Left colon (tissue), 2 donors: ENCODE results near the gene UNKL. TPM values are rescaled to one million over a fixed set of nuclear protein-coding genes. Genes with fewer than 3 reads are reported as not detected.
A peak's percentile ranks its signal among the peaks of the same experiment; 100 is the strongest.

ENCODE experiments used
- ATAC-seq: fragments of 200-7000 bp; cut with Tn5 transposase; one replicate; pipeline ENCODE4 v1.9.1; 2020; ENCODE audit warnings: mild to moderate bottlenecking, moderate library complexity
- DNase-seq, 2 donors: peaks; one replicate each; pipeline ENCODE4 v3.0.0-alpha.2; 2020
- intact Hi-C, 2 donors: fragments of 100-400 bp; cut with DNase I in 1 of 2; cut with micrococcal nuclease in 1 of 2; formaldehyde crosslinking; loops; one replicate each; pipeline versions ENCODE4 v1.11.2 to v1.14.0; 2022; cut with DNase I, micrococcal nuclease
- total RNA-seq, 2 donors: library from RNA; stranded (reverse); fragmentation: NEBNext Ultra II Directional; extraction: Animal tissue kit (Norgen Biotek cat#: 25700); gene quantifications; one replicate each; pipeline ENCODE4 v1.2.1, GENCODE V29; 2021
- donor health status: DM: no; HTN: no; CAD: no.
- donor health status: DM: yes; HTN: yes; CAD: no.

The UNKL gene
- total RNA-seq, 2 donors from 2014 or later: 14.7 to 15.0 TPM

DNA sequence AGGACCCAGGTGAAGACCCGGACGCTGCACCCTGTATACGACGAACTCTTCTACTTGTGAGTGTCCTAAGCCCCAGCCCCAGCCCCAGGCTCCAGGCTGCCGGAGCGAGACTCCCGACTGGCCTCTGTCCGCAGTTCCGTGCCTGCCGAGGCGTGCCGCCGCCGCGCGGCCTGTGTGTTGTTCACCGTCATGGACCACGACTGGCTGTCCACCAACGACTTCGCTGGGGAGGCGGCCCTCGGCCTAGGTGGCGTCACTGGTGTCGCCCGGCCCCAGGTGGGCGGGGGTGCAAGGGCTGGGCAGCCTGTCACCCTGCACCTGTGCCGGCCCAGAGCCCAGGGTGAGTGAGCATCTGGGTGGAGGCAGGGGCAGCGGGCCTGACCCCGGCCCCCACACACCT is 66.5 kb downstream of the UNKL start:
- peak in 1 of 2 donors; percentile 7 for DNase-seq
- intact Hi-C loops: no loop called here
- ATAC-seq: no peak

DNA sequence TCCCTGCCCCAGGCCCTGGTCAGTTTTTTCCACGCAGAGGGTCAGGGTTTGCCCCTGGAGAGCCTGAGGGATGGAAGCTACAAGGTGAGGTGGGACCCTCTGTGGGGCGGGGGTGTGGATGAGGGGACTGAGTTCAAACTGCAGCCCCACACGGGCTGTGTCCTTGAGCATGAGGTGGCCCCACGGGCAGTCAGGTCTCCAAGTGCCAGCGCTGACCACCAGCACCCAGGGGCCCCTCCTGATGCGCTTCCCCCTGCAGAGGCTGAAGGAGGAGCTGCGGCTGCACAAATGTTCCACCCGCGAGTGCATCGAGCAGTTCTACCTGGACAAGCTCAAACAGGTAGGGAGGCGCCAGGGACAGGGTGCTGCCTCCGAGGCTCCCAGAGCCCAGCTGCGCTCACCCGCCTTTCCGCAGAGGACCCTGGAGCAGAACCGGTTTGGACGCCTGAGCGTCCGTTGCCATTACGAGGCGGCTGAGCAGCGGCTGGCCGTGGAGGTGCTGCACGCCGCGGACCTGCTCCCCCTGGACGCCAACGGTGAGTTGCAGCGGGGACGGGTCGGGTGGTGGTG is 67.1 kb downstream of the UNKL start:
- no peak for DNase-seq
- intact Hi-C loops: no loop called here
- ATAC-seq: no peak

DNA sequence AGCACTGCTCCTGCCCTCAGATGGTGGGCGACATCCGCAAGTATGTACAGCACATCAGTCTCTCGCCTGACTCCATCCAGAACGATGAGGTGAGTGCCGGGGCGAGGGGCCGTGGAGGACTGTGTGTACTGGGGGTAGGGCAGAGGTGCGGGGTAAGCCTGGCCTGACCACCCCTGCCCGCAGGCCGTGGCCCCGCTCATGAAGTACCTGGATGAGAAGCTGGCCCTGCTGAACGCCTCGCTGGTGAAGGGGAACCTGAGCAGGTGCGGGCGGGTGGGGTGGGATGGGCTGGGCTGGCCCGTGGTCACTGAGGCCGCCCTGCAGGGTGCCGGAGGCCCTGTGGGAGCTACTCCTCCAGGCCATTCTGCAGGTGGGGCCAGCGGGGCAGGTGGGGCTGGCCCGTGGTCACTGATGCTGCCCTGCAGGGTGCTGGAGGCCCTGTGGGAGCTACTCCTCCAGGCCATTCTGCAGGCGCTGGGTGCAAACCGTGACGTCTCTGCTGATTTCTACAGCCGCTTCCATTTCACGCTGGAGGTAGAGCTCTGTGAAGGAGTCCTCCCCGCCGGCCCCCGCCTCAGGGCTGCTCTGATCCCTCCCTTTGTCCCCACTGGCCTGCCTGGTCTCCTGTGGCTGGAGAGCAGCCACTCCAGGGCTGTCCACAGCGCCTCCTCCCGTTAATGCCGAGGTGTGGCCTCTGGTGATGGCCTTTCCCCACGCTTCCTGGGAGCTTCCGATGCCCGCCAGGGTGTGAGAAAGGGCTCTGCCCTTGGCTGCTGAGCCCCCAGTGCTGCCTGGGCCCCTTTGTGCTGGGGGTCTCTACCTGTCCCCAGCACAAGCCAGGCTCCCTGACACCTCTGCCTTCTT is 67.8 kb downstream of the UNKL start:
- ATAC-seq: no peak
- DNase-seq: peak in 1 of 2 donors; percentile 27
- intact Hi-C loops: no loop called here

DNA sequence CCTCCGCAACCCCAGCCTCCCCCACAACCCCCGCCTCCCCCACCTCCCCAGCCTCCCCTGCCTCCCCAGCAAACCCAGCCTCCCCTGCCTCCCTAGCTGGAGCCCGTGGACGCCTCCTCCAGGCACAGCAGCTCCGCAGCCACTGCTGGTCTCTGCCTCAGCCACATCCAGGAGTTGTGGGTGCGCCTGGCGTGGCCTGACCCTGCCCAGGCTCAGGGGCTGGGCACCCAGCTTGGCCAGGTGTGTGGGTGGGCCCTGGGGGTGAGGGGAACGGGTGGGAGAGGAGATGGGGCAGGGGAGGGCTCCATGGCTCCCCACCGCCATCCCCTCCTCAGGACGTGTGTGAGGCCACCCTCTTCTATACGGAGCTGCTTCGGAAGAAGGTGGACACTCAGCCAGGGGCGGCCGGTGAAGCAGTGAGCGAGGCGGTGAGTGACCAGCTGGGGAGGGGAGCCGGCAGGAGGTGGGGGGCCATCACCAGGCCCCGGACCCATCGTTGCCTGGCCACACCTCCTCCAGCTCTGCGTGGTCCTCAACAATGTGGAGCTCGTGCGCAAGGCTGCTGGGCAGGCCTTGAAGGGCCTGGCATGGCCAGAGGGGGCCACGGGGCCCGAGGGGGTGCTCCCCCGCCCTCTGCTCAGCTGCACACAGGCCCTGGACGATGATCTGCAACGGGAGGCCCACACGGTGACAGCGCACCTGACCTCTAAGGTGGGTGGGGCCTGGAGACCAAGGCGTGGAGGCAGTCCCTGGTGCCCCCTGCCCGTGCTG is 68.7 kb downstream of the UNKL start:
- ATAC-seq (no peak), DNase-seq (peak in 1 of 2 donors; percentile 4)
- intact Hi-C loops: no loop called here

DNA sequence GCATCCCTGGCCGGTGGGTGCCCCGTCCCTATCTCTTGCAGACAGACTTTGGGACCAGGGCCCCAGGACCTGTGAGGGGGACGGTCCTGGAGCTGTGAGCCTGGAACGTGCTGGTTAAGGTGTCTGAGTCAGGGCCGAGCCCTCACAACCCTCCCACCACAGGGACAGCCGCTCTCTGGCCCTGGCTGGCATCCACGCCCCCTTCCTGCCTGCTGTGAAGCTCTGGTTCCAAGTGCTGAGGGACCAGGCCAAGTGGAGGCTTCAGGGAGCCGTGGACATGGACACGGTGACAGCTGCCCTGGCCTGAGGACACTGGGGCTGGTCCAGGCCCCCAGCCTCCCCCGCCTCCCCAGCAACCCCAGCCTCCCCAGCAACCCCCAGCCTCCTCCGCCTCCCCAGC is 69.4 kb downstream of the UNKL start:
- DNase-seq (no peak), ATAC-seq (no peak)
- intact Hi-C loops: no loop called here

DNA sequence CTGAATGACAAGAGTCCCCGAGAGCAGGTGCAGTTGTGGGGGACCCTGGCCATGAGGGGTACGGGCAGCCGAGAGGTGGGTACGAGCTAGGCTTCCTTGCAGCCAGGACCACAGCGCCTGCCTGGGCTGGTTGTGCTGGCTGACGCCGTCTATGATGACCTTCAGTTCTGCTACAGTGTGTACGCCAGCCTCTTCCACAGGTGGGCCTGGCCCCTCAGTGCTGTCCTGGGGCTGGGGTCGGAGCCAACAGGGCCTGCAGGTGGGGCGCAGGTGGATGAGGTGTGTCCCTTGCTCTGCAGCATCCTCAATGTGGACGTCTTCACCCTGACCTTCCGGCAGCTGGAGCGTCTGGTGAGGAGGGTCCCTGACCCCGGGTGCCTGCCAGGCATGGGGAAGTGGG is 70.0 kb downstream of the UNKL start:
- ATAC-seq (no peak), DNase-seq (no peak)
- intact Hi-C loops: no loop called here

DNA sequence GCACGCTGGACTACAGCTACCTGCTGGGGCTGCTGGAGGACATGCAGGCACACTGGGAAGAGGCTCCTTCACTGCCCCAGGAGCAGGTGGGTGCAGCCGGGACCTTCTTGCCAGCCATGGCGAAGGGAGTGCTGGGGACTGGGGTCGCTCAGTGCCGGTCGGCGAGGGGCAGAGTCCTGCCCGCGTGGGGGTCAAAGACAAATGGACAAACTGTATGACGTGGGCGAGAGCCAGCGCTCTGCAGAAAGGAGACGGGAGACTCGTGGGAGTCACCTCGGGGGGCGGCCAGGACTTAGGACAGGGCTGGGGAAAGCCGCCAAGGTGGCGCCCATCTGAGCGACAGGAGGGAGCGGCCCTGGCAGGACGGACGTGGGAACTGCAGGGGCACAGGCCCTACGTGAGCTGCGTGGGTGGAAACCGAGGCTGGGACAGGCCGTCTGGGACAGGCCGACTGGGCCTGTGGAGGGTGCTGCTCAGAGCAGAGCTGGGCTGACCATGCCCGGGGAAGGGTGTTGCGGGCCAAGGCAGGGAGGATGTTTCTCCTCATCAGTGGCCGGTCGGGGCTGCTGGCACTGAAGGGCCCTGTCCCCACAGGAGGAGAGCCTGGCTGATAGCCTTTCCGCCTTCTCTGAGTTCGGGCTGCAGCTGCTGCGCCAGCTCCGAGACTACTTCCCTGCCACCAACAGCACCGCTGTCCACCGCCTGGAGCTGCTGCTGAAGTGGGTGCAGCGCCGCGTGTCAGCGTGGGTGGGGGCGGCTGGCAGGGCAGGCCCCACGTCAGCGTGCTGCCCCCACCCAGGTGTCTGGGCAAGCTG is 70.9 kb downstream of the UNKL start:
- intact Hi-C loops: no loop called here

DNA sequence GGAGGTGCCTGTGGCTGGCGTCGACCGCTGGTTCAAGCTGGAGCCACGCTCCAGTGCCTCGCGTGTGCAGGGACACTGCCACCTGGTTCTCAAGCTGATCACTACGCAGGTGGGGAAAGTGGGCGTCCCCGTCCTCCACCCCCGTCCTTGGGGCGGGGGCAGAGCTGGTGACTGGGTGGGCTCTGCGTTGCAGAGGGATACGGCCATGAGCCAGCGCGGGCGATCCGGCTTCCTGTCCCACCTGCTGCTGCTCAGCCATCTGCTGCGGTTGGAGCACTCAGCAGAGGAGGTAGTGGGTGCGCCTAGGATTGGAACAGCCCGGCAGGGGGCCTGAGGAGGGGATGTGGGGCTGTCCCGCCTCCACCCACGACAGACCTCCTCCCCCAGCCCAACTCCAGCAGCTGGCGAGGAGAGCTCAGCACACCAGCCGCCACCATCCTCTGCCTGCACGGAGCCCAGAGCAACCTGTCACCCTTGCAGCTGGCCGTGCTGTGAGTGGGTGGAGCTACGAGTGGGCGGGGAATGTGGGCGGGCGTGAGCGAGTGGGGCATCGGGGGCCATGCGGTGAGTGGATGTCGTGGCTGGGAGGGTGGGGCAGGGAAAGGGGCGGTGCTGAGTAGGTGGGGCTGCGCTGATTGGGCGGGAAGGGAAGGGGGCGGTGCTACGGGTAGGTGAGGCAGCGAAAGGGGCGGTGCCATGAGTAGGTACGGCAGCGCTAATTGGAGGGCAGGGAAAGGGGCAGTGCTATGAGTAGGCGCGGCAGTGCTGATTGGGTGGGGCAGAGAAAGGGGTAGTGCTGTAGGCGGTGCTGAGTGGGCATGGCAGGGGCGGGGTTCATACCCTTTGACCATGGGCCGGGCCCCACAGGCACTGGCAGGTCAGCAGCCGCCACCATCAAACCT is 71.7 kb downstream of the UNKL start:
- intact Hi-C loops: no loop called here
- peak; percentile 98 for DNase-seq
- peak; percentile 90 for ATAC-seq

More for the DNA sequence above, 70.9 kb downstream of the UNKL start:
- ATAC-seq: peak; percentile 22
- DNase-seq: peak in 1 of 2 donors; percentile 47

DNA sequence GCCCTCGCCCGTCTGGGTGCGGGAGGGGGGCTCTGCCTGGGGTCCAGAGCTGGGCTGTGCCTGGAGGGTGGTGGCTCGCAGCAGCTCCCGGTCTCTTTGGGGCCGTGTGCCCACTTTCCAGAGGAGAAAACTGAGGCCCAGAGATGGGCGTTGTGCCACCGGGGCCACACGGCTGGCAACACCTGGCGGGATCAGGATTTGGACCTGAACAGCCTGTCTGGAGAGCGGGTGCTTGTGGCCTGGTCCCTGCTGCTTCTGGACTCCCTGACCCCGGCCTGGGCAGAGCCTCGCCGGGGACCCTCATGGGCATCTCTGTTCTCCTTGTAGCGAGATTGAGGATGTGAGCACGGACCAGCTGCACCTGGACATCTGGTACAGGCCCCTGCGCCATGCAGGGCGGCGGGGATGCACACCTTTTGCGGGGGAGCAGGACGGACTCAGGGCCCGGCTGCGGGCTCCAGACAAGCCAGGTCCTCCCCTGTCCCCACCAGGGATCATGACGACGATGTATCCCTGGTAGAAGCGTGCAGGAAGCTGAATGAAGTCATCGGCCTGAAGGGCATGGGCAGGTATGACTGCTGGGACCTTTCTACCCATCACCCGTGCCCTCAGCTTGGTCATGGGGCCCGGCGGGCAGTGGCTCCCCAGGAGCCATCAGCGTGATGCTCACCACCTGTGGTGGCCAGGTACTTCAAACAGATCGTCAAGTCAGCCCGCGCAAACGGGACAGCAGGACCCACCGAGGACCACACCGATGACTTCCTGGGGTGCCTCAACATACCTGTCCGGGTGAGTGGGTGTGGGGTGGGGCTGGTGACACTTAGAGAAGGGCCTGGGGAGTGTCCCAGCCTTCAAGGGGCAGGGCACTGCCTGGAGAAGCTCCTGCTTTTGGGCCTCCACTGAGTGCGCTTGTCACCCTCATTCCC is 72.7 kb downstream of the UNKL start:
- intact Hi-C loops: no loop called here

DNA sequence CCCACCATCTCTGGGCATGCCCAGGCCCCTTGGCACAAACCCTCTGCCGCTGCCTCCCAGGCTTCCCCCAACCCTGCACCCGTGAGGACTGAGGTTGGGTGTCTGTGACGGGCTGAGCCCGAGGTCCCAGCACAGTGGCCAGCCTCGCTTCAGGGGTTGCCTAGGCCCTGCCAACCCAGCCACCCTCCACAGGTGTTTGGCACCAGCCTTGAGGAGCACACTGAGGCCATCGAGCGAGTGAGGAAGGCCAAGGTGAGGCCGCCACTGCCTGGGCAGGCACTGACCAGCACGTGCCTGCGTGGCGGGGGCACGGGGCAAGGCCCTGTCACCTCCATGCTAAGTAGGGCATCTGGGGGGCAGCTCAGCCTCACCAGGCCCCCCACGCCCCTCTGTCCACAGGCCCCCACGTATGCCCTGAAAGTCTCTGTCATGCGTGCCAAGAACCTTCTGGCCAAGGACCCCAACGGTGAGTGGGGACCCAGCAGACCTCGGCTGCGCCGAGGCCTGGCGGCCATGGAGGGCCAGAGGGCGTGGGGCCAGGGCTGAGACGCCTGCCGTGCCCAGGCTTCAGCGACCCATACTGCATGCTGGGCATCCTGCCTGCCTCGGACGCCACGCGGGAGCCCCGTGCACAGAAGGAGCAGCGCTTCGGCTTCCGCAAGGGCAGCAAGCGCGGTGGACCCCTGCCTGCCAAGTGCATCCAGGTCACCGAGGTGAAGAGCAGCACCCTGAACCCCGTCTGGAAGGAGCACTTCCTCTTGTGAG is 73.6 kb downstream of the UNKL start:
- intact Hi-C loops: no loop called here
- ATAC-seq: no peak
- DNase-seq: no peak

More for the DNA sequence above, 72.7 kb downstream of the UNKL start:
- ATAC-seq (no peak), DNase-seq (no peak)

DNA sequence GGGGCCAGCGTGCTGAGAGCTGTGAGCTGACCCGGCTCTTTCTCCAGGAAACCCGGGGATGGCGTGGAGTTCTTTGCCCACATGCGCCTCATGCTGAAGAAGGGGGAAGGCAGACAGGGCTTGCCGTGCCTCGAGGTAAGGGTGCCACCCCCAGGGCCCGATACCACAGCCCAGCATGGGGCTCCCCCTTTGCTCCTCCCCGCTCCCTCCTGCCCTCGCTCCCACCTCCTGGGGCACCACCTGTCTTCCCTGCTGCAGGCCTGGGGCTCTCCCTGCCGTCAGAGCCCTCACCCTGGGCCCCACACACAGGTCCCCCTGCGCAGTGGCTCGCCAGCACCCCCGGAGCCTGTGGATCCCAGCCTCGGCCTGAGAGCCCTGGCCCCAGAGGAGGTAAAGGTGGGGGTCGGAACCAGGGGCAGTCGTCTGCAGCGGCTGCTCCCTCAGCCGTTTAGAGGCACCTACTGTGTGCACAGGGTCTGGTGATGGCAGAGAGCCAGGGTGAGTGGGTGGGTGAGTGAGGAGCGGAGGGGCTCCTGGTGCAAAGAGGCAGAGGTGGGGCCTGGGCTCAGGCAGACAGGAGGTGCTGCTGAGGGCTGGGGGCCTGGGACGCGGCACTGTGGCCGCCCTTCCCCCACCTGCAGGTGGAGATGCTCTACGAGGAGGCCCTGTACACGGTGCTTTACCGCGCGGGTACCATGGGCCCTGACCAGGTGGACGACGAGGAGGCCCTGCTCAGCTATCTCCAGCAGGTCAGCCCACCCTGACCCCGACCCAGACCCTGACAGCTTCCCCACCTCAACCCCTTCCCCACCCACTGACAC is 75.4 kb downstream of the UNKL start:
- ATAC-seq (no peak), DNase-seq (no peak)
- intact Hi-C loops: no loop called here

DNA sequence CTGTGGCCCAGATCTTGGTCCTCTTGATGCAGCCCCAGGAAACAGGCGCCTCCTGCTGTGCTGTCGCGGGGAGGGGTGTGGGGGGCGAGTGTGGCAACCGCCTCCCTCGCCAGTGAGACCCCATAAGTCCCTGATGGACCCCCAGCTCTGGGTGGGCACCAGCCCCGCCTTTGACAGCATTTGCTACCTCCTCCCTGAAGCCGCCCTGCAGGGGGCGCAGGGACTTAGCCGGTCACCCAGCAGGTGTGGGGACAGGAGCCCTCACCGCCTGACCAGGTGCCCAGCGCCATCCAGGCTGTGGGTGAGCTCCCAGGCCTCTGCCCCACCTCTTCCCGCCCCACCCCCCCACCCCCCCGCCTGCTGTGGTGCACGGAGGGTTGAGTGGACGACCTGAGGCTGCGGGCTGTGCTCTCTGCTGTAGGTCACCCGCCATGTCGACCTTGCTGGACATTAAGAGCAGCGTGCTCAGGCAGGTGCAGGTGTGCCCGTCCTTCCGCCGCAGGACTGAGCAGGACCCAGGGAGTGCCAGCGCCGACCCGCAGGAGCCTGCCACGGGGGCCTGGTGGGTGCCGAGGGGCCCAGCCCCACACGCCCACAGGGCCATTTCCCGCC is 76.3 kb downstream of the UNKL start:
- intact Hi-C loops: no loop called here
- peak; percentile 53 to 76 for DNase-seq
- ATAC-seq: no peak

DNA sequence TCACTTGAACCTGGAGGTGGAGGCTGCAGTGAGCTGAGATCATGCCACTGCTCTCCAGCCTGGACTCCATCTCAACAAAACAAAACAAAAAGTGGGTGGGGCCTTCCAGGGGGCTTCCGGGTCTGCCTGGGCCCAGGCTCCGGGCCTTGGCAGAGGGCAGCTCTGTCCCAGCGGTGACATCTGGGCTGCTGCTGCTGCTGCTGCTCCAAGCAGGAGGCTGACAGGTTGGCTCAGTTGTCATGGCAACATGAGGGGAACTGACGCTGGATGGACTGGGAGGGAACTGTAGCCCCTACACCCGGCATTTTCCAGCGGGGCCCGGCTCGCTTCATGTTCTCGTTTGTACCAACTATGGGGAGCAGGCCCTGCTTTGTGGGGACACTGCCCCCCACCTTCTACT is 77.0 kb downstream of the UNKL start:
- intact Hi-C loops: no loop called here
- DNase-seq (no peak), ATAC-seq (no peak)

DNA sequence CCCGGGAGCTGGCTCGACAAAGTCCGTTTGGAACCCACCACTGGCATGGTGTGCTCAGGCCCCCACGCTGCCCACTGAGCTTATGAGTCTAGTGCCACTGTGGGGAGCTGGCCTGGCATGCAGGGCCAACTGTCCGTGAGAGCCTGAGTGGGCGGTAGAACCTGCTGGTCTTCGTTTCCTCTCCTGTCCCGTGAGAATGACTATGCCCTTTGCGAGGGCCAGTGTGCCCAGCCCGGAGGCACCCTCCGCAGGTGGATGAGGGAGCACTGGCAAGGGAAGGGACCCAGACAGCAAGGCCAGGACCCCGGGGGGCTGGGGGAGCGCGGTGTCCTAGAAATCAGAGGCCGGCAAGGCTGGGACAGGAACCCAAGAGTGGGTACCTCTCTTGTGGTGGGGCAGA is 77.9 kb downstream of the UNKL start:
- no peak for DNase-seq
- intact Hi-C loops: no loop called here
- no peak for ATAC-seq

DNA sequence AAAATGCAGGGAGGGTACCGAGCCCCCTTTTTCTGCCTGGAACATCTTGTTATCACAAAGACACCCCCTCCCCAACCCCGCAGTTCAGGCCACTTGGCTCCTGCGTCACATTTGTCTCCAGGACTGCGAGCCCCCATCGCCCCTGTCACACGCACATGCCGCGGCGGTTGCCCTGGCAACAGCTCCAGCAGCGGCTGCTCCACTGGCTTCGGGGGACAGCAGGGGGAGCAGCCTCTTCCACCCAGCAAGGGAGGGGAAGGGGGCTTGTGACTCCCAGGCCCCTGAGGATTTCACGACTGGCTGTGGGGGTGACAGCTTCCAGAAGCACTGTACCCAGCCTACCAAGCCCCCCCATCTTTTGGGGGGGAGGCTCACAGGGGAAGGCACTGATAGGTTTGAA is 78.5 kb downstream of the UNKL start:
- intact Hi-C loops: no loop called here
- no peak for ATAC-seq
- DNase-seq: no peak
